EH (cell line): ENCODE results near the gene ZNF346.
"Not testable (repeated sequence)": the region's sequence is repeated elsewhere in the genome, so short reads cannot be mapped to it uniquely, and the experiment has no call there.

ENCODE experiments used
- DNase-seq: peaks from one replicate; pipeline ENCODE4 v3.0.0-alpha.2; 2015; ENCODE audit warnings: low read depth

ZNF346 gene

GRCh38 chr5:177022386-177023302, at the start of gene ZNF346:
Gene ZNF346 (plus strand): TSS chr5:177022696. CDS start chr5:177022739, 43 bp downstream.
- peak; percentile 93 for DNase-seq

GRCh38 chr5:176979669-176980068, 42.8 kb upstream of the ZNF346 start:
- no peak for DNase-seq

- no peak for DNase-seq
These were observed 41.7 kb upstream of the ZNF346 start for GRCh38 chr5:176980818-176981217.

DNA sequence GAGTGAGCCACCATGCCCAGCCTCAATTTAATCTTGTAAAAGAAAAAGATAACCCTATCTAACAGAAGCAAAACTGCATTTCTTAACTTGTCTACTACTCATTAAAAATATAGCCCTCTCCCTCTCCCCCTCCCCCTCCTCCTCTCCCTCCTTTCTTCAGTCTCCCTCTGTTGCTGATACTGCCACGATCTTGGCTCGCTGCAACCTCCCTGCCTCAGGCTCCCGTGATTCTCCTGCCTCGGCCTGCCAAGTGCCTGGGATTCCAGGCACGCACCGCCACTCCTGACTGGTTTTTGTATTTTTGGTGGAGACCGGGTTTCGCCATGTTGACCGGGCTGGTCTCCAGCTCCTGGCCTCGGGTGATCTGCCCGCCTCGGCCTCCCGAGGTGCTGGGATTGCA, 39.4 kb upstream of the ZNF346 start:
- DNase-seq, result not testable (repeated sequence)

DNA sequence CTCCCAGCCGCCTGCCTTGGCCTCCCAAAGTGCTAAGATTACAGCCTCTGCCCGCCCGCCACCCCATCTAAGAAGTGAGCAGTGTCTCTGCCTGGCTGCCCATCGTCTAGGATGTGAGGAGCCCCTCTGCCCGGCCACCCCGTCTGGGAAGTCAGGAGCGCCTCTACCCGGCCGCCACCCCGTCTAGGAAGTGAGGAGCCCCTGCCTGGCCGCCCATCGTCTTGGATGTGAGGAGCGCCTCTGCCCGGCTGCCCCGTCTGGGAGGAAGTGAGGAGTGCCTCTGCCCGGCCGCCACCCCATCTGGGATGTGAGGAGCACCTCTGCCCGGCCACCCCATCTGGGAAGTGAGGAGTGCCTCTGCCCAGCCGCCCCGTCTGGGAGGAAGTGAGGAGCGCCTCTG, 38.9 kb upstream of the ZNF346 start:
- DNase-seq, result not testable (repeated sequence)

GRCh38 chr5:176984176-176984575, 38.3 kb upstream of the ZNF346 start:
- not testable (repeated sequence) for DNase-seq

GRCh38 chr5:176985516-176985915, 37.0 kb upstream of the ZNF346 start:
- DNase-seq, result no peak

- no peak for DNase-seq
These were observed 36.2 kb upstream of the ZNF346 start for GRCh38 chr5:176986280-176986679.

GRCh38 chr5:176987583-176987982, 34.9 kb upstream of the ZNF346 start:
- DNase-seq, result no peak

- DNase-seq, result peak; percentile 50
These were observed 29.4 kb upstream of the ZNF346 start for GRCh38 chr5:176993081-176993480.

- DNase-seq, result peak; percentile 50
These were observed 27.9 kb upstream of the ZNF346 start for GRCh38 chr5:176994460-176995121.

- DNase-seq, result no peak
These were observed 27.4 kb upstream of the ZNF346 start for GRCh38 chr5:176995122-176995490.

DNA sequence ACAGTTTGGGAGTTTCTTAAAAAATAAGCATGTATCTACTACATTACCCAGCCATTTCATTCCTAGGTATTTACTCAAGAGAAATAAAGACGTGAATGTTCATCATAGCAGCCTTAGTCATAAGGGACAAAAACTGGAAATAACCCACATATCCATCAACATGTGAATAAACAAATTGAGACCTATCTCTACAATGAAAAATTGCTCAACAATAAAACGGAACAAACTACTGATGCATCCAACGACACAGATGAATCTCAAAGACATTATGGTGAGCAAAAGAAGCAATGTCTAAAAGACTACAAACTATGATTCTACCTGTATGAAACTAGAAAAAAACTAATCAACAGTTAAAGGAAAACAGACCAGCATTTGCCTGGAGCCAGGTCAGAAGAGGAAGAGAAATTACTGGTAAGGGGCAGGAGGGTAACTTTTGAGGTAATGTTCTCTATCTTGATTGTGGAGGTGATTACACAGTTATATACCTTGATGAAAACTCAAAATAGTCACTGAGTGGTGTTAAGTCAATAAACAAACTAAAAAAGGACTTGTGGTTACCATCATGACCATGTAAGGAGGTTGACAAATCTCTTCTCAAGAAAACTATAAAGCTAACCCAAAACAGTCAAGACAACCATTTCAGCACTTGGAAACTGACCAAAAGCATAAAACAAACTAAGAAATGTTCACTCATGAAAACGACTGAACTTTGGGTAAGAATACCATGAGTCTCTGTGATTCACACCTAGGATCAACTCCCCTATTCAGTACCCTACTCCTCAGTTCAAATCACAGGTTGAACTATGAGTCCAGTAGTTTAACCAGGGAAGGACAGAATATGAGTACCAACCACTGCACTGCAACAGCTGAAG, 26.4 kb upstream of the ZNF346 start:
- peak; percentile 80 for DNase-seq

GRCh38 chr5:176996780-176997179, 25.7 kb upstream of the ZNF346 start:
- no peak for DNase-seq

GRCh38 chr5:176998828-176999227, 23.7 kb upstream of the ZNF346 start:
- DNase-seq, result no peak

DNA sequence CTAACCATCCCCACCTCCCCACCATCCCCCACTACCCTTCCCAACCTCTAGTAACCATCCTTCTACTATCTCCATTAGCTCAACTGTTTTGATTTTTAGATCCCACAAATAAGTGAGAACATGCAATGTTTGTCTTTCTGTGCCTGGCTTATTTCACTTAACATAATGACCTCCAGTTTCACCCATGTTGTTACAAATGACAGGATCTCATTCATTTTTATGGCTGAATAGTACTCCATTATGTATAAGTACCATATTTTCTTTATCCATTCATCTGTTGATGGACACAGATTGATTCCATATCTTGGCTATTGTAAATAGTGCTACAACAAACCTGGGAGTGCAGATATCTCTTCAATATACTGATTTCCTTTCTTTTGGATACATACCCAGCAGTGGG, 23.0 kb upstream of the ZNF346 start:
- not testable (repeated sequence) for DNase-seq

DNA sequence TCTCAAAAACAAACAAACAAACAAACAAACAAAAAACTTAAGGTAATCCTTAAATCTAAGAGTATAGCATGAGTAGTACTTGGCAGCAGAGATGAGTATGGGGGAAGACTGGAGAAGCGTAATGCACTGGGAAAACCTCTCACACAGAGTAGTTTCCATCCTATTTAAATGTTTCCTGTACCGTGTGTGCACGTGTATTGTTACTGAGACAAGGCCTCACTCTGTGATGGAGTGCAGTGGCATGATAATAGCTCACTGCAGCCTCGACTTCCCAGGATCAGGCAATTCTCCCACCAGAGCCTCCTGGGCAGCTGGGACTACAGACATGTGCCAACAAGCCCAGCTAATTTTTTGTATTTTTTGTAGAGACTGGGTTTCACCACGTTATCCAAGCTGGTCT, 18.8 kb upstream of the ZNF346 start:
- no peak for DNase-seq

DNA sequence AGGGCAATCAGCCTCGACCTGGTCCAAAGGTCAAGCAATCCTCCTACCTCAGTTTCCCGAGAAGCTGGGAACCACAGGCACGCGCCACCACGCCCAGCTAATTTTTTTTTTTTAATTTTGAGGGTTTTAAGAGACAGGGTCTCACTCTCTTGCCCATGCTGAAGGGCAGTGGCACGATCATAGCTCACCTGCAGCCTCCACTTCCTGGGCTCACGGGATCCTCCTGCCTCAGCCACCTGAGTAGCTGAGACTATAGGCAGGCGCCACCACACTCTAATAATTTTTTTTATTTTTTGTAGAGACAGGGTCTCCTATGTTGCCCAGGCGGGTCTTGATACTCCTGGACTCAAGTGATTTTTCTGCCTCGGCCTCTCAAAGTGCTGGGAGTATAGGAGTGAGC, 17.5 kb upstream of the ZNF346 start:
- DNase-seq, result no peak

DNA sequence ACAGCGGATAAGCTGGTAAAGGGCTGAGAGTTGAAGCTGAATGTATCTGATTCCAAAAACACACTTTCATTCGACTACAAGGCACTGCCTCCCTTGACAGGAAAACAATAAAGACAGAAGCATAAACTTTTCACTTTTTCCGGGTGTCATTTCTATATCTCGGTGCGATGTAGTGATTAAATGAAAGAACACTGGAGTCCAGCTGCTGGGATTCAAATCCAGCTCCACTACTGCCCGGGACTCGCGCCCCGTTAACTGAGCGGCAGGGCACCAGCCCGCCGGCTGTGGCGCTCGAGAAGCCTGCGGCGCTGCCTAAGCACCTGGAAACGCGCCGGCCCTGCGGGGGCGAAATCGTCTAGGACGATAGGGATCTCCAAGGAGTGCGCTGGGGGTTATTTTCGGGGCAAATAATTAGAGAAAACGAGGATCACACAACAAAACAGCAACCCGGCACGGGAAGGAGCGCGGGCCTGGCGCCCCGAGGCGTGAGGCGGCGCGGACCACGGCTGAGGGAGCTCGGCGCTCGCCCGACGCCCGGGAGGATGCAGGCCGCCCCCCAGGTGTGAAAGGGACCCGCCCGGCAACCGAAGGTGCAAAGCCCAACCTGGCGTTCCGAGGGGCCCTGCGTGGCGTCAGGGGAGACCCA, 16.8 kb upstream of the ZNF346 start:
- peak; percentile 70 for DNase-seq

GRCh38 chr5:177006265-177006972, 16.1 kb upstream of the ZNF346 start, which contains the start of gene UIMC1:
Gene UIMC1 (minus strand): TSS chr5:177006779. CDS start chr5:176982615, 24,164 bp downstream.
- DNase-seq, result peak; percentile 87

GRCh38 chr5:177008716-177009115, 13.8 kb upstream of the ZNF346 start:
- no peak for DNase-seq
